ENCODE measurements around the gene POU6F2. TPM values are rescaled to one million over a fixed set of nuclear protein-coding genes. Genes with fewer than 3 reads are reported as not detected.

Gene POU6F2
- total RNA-seq, 1 donor from 2014 or later = not detected

DNA sequence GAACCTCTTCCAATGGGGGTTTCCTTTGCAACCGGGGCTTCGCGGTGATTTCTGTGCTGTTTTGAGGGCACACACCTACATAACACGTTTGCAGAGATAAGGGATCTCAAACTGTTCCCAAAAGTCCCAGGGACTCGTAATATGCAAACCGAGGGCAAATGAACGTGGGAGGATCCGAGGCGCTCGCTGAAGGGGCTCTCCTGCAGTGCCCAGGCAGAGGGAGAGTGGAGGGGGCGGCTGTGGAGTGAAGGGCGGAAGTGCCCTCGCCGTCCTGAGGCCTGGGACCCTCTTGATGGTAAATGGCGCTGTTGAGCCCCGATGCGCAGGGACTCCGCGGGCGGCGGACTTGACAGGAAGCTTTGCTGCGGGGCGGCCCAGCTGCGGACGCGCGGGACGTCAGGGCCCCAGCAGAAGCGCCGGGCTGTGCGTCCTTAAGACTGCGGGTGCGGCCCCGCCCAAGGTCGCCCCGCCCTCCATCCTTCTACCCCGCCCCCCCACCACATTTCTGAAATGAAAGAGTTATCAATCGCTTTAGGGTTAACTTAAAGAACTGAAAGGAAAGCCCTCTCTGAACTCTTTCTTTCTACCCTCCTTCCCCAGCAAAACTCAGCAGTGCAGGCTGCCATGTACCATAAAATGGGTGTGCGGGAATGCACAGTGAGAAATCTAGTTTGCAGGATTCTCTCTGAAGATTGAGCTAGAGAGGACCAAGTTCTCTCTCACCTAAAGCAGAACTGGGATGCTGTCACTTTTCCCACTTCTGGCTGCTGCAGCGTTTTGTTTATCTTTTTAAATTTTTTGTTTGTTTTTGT lies 436.7 kb downstream of the POU6F2 start:
- H3K36me3 ChIP-seq = no peaks in the 10 kb centered on the region
- H3K27me3 ChIP-seq = no peaks in the 10 kb centered on the region
- H3K4me3 ChIP-seq = peak overlapping the region; percentile 55 to 65
- H3K9me3 ChIP-seq = no peaks in the 10 kb centered on the region
- TF ChIP-seq, protein P1, sequence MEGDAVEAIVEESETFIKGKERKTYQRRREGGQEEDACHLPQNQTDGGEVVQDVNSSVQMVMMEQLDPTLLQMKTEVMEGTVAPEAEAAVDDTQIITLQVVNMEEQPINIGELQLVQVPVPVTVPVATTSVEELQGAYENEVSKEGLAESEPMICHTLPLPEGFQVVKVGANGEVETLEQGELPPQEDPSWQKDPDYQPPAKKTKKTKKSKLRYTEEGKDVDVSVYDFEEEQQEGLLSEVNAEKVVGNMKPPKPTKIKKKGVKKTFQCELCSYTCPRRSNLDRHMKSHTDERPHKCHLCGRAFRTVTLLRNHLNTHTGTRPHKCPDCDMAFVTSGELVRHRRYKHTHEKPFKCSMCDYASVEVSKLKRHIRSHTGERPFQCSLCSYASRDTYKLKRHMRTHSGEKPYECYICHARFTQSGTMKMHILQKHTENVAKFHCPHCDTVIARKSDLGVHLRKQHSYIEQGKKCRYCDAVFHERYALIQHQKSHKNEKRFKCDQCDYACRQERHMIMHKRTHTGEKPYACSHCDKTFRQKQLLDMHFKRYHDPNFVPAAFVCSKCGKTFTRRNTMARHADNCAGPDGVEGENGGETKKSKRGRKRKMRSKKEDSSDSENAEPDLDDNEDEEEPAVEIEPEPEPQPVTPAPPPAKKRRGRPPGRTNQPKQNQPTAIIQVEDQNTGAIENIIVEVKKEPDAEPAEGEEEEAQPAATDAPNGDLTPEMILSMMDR (IDR thresholded peaks at IDR 0.05) = peak in 1 of 3 experiments; percentile 14
- peak in 1 of 2 donors; percentile 71 for DNase-seq (ENCODE audit: low spot score in 2 of 2)
- H3K27ac ChIP-seq = peak overlapping the region; percentile 27 to 28
- no peaks in the 10 kb centered on the region for H3K4me1 ChIP-seq
- intact Hi-C loops (cut with DNase I) = no loop called here

- Histone ChIP-seq H3K36me3 (no peaks in the 10 kb centered on the region), H3K4me3 (peak overlapping the region in 1 of 2 donors; percentile 65), H3K27me3 (no peaks in the 10 kb centered on the region), H3K4me1 (no peaks in the 10 kb centered on the region), H3K27ac (no peak overlapping the region), H3K9me3 (no peaks in the 10 kb centered on the region)
- intact Hi-C loops (cut with DNase I) = no loop called here
- DNase-seq (ENCODE audit: low spot score in 2 of 2) = no peak
- TF ChIP-seq, protein P1 (IDR thresholded peaks at IDR 0.05) = no peak
These were observed 437.5 kb downstream of the POU6F2 start for GRCh38 chr7:39415091-39415787.

GRCh38 chr7:39416866-39417265 lies 439.2 kb downstream of the POU6F2 start:
- intact Hi-C loops (cut with DNase I) = no loop called here
- Histone ChIP-seq H3K36me3 (no peaks in the 10 kb centered on the region), H3K27ac (no peak overlapping the region), H3K4me1 (no peaks in the 10 kb centered on the region), H3K27me3 (no peaks in the 10 kb centered on the region), H3K9me3 (no peaks in the 10 kb centered on the region), H3K4me3 (no peak overlapping the region)
- TF ChIP-seq, protein P1 (IDR thresholded peaks at IDR 0.05) = no peak
- no peak for DNase-seq (ENCODE audit: low spot score in 2 of 2)

DNA sequence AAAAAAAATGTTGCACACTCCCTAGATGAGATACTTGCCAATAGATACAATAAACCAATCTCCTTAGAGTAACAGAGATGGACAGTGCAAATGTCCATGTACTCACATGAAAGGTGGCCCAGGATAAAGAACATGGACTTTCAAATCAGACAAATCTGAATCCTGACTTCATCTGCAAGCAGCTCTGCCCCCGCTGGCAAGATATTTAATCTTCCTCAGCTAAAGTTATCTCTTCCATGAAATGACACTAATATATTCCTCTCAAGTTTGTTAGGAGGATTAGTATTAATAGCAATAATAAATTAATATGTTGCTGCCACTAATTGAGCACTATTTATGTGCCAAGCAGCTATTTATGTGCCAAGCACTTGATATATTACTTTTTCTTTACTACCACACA lies 439.9 kb downstream of the POU6F2 start:
- DNase-seq (ENCODE audit: low spot score in 2 of 2) = no peak
- TF ChIP-seq, protein P1 (IDR thresholded peaks at IDR 0.05) = no peak
- no peak overlapping the region for H3K27ac ChIP-seq
- H3K4me1 ChIP-seq = no peaks in the 10 kb centered on the region
- intact Hi-C loops (cut with DNase I) = no loop called here
- no peaks in the 10 kb centered on the region for H3K27me3 ChIP-seq
- no peaks in the 10 kb centered on the region for H3K36me3 ChIP-seq
- no peak overlapping the region for H3K4me3 ChIP-seq
- no peaks in the 10 kb centered on the region for H3K9me3 ChIP-seq

GRCh38 chr7:39421251-39421650 lies 443.5 kb downstream of the POU6F2 start:
- TF ChIP-seq, protein P1 (IDR thresholded peaks at IDR 0.05) = no peak
- Histone ChIP-seq H3K36me3 (no peaks in the 10 kb centered on the region), H3K9me3 (no peaks in the 10 kb centered on the region), H3K4me3 (no peak overlapping the region), H3K27ac (no peak overlapping the region), H3K4me1 (no peaks in the 10 kb centered on the region), H3K27me3 (no peaks in the 10 kb centered on the region)
- DNase-seq (ENCODE audit: low spot score in 2 of 2) = no peak
- intact Hi-C loops (cut with DNase I) = no loop called here
